ENCODE results near the gene TK1. TPM values are rescaled to one million over a fixed set of nuclear protein-coding genes. Genes with fewer than 3 reads are reported as not detected.
"Not testable (repeated sequence)": the region's sequence is repeated elsewhere in the genome, so short reads cannot be mapped to it uniquely, and the experiment has no call there.

Gene TK1
- polyA plus RNA-seq, 1 experiment = 130 TPM

DNA sequence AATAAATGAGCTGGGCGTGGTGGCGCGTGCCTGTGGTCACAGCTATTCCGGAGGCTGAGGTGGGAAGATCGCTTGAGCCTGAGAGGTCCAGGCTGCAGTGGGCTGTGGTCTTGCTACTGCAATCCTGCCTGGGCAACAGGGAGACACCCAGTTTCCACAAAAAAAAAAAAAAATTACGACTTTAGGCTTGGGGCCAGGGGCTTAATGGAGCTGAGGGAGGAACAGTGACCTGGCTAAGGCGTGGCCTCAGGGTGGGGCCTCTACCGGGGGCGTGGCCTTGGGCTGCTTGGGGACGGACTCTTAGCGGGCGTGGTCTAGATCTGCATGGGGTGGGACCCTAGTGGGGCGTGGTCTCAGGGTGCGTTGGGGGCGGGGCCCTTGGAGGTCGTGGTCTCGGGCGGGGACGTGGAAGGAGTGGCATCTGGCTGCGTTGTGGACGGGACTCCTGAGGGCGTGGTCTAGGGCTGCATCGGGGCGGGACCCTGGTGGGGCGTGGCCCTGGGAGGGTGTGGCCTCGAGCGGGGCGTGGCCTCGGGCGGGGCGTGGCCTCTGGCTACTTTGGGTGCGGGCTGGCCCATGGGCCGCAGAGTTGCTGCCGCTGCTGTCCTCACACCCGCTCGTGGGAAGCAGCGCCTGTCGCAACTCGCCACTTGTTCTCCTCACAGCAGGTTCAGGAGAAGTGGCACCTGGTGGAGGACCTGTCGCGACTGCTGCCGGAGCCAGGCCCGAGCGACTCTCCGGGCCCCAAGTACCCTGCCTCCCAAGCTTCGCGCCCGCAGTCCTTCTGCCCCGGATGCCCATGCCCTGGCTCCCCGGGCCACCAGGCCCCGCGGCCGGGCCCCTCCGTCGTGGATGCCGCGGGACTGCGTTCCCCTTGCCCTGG, 46.4 kb downstream of the TK1 start:
- no peak overlapping the region for H3K4me3 ChIP-seq (ENCODE audit: low read depth, low read length)
- ChIA-PET CTCF (interaction anchor here (0.6 to 1.5 kb wide), 4 partner anchors 28 to 1763 kb away, joined by 3 to 5 read pairs (median 4); no protein-coding TSS in a partner anchor), POLR2A (no interaction called here)
- TF ChIP-seq, protein P1, sequence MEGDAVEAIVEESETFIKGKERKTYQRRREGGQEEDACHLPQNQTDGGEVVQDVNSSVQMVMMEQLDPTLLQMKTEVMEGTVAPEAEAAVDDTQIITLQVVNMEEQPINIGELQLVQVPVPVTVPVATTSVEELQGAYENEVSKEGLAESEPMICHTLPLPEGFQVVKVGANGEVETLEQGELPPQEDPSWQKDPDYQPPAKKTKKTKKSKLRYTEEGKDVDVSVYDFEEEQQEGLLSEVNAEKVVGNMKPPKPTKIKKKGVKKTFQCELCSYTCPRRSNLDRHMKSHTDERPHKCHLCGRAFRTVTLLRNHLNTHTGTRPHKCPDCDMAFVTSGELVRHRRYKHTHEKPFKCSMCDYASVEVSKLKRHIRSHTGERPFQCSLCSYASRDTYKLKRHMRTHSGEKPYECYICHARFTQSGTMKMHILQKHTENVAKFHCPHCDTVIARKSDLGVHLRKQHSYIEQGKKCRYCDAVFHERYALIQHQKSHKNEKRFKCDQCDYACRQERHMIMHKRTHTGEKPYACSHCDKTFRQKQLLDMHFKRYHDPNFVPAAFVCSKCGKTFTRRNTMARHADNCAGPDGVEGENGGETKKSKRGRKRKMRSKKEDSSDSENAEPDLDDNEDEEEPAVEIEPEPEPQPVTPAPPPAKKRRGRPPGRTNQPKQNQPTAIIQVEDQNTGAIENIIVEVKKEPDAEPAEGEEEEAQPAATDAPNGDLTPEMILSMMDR (IDR thresholded peaks at IDR 0.05; ENCODE audit: insufficient read depth, low read depth, low read length) = no peak
- no peak for DNase-seq (ENCODE audit: low read depth)
- no peaks in the 10 kb centered on the region for H3K27me3 ChIP-seq (ENCODE audit: control insufficient read depth, insufficient read depth, low read length)
- H3K36me3 ChIP-seq (ENCODE audit: control insufficient read depth, insufficient read depth, low read length) = no peaks in the 10 kb centered on the region

DNA sequence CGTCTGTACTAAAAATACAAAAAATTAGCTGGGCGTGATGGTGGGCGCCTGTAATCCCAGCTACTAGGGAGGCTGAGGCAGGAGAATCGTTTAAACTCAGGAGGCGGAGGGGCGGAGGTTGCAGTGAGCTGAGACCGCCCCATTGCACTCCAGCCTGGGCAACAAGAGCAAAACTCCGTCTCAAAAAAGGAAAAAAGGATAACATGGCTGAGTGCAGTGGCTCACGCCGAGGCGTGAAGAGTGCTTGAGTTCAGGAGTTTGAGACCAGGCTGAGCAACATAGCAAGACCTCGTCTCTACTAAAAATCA, 47.0 kb downstream of the TK1 start:
- H3K27me3 ChIP-seq (ENCODE audit: control insufficient read depth, insufficient read depth, low read length); DNase-seq (ENCODE audit: low read depth); POLR2A ChIA-PET; H3K4me3 ChIP-seq (ENCODE audit: low read depth, low read length); H3K36me3 ChIP-seq (ENCODE audit: control insufficient read depth, insufficient read depth, low read length): not testable (repeated sequence)
- CTCF ChIA-PET = interaction anchor here (0.8 to 1.5 kb wide), 3 partner anchors 27 to 597 kb away, joined by 3 to 5 read pairs (median 3); no protein-coding TSS in a partner anchor

DNA sequence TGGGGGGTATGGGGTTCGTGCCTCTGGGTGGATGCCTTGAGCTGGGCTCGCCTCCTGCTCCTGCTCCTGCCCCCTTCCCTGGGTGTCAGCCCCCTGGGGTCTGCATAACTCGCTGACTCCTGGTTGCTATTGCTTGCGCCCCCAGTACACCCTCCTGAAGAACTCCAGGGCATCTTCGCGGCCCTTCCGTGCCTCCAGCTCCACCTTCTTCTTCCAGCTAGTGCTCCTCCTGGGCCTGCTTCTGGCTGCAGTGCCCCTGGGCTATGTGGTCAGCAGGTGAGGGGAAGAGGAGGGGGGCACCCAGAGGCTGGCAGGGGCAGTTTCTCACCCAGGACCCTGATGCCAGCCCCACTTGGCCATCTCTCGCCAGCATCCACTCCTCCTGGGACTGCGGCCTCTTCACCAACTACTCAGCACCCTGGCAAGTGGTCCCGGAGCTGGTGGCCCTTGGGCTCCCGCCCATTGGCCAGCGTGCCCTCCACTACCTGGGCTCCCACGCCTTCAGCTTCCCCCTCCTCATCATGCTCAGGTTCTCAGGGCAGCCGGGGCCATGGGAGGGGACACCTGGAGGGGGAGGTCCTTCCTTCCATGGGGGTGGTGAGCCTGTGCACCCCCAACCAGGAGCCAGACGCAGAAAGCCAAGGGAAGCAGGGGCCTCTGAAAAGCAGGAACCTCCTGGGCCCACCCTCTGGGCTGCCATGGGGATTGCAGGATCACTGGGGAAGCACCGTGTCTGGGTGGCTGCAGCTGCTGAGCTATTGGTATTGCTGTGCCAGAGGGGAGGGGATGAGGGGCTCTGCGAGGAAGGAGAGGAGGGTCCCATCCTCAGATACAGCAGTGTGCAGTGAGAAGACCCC, 48.4 kb downstream of the TK1 start:
- POLR2A ChIA-PET = no interaction called here
- TF ChIP-seq, protein P1 (IDR thresholded peaks at IDR 0.05; ENCODE audit: insufficient read depth, low read depth, low read length) = no peak
- Histone ChIP-seq H3K36me3 (ENCODE audit: control insufficient read depth, insufficient read depth, low read length) (no peaks in the 10 kb centered on the region), H3K27me3 (ENCODE audit: control insufficient read depth, insufficient read depth, low read length) (no peaks in the 10 kb centered on the region; the same call in 1 of the 2 replicates), H3K4me3 (ENCODE audit: low read depth, low read length) (no peak overlapping the region)
- CTCF ChIA-PET = interaction anchor here (1.1 to 1.8 kb wide), 3 partner anchors 8 to 38 kb away, joined by 3 to 6 read pairs (median 4); partner anchors contain the start of gene TMC8
- no peak for DNase-seq (ENCODE audit: low read depth)

DNA sequence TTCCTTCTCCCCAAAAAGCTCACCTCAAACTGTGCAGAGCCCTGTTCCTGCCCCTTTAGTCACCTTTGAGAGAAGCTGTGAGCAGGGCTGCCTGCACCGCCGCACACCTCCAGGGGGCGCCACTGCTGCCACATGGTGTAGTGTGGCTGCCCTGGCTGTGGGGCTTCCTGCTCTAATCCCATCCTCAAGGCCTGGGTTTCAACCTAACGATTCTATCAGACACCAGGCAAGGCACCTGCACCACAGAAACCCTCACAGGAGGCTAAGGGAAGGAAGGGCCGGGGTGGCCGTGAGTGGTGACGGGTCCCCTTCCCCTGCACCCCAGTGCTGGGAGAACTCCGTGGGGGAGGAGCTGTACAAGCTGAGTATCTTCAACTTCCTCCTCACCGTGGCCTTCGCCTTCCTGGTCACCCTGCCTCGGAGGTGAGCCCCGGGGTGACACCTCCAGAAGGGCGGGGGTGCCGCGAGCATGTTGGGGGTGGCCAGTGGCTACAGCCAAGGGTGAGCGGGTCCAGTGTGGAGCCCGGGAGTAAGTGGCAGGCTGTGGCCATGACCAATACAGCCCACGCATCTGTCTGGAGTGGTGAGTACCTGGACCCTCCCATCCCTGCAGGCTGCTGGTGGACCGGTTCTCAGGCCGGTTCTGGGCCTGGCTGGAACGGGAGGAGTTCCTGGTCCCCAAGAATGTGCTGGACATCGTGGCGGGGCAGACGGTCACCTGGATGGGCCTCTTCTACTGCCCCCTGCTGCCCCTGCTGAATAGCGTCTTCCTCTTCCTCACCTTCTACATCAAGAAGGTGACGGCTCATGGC, 49.3 kb downstream of the TK1 start:
- Histone ChIP-seq H3K36me3 (ENCODE audit: control insufficient read depth, insufficient read depth, low read length) (no peaks in the 10 kb centered on the region), H3K4me3 (ENCODE audit: low read depth, low read length) (no peak overlapping the region), H3K27me3 (ENCODE audit: control insufficient read depth, insufficient read depth, low read length) (peaks cover 4% of the 10 kb centered on the region)
- ChIA-PET CTCF (interaction anchor here (1.8 kb wide), 1 partner anchor 7 kb away, joined by 6 read pairs; the partner anchor contains the start of gene TMC8), POLR2A (no interaction called here)
- DNase-seq (ENCODE audit: low read depth) = no peak
- TF ChIP-seq, protein P1 (IDR thresholded peaks at IDR 0.05; ENCODE audit: insufficient read depth, low read depth, low read length) = 0 out of 2 replicates have a peak, but pooled peaks have one; percentile 33

DNA sequence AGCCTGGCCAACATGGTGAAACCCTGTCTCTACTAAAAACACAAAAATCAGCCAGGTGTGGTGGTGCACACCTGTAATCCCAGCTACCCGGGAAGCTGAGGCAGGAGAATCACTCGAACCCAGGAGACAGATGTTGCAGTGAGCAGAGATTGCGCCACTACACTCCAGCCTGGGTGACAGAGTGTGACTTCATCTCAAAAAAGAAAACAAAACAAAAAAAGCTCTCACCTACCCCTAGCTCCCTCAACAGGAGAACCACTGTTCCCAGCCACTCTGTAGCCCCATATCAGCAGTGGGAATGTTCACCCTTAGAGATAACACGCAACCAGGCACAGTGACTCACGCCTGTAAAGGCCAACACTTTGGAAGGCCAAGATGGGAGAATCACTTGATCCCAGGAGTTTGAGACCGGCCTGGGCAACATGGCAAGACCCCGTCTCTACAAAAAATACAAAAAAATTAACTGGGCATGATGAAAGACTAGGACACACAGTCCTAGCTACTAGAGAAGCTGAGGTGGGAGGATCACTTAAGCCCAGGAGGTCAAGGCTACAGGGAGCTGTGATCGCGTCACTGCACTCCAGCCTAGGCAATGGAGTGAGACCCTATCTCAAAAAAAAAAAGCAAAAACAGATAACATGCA, 50.9 kb downstream of the TK1 start:
- CTCF ChIA-PET = interaction anchor here (0.6 to 1.9 kb wide), 6 partner anchors 8 to 71 kb away, joined by 3 to 7 read pairs (median 4); no protein-coding TSS in a partner anchor
- no peak for DNase-seq (ENCODE audit: low read depth)
- Histone ChIP-seq H3K36me3 (ENCODE audit: control insufficient read depth, insufficient read depth, low read length) (no peaks in the 10 kb centered on the region), H3K4me3 (ENCODE audit: low read depth, low read length) (no peak overlapping the region), H3K27me3 (ENCODE audit: control insufficient read depth, insufficient read depth, low read length) (peaks cover 9% of the 10 kb centered on the region)
- POLR2A ChIA-PET = no interaction called here
- TF ChIP-seq, protein P1 (IDR thresholded peaks at IDR 0.05; ENCODE audit: insufficient read depth, low read depth, low read length) = no peak

Data from BJ (cell line).